K562 (cell line): Measurements from ENCODE around the gene MEF2D. TPM values are rescaled to one million over a fixed set of nuclear protein-coding genes. Genes with fewer than 3 reads are reported as not detected.

ENCODE experiments used
- ATAC-seq: fragments of 200-7000 bp; cut with Tn5 transposase; 3 replicates; pipeline ENCODE4 v1.9.1; 2020; ENCODE audit warnings: moderate library complexity
- BruUV-seq: library from RNA; stranded (reverse); fragments of 400-500 nt; replicated peaks from 2 replicates; lab custom pipeline; 2021; lab: Mats Ljungman, UMichigan
- CTCF ChIA-PET: fragments of 300-600 bp; formaldehyde crosslinking; extraction: SDS; loops from one replicate; lab custom pipeline; 2021; ENCODE audit warnings: low intra/inter-chr PET ratio; lab: Yijun Ruan, JAX
- POLR2A ChIA-PET: fragments of 300-600, 350-650 bp; sonication (Branson Sonifier 250); formaldehyde crosslinking; extraction: SDS; loops from one replicate; lab custom pipeline; 2021; ENCODE audit warnings: antibody characterized with exemption, inconsistent platforms; lab: Yijun Ruan, JAX
- DNase-seq, 4 experiments: peaks; one replicate each; pipeline versions ENCODE4 v3.0.0 to v3.0.0-alpha.2; 2011 to 2018; ENCODE audit warnings: low spot score in 3 of 4, mixed read lengths in 3 of 4; ENCODE audit errors: extremely low read depth in 1 of 4
- FAIRE-seq: peaks from 2 replicates; lab custom pipeline; 2011; peaks lifted over from hg19 to GRCh38; lab: Jason Lieb, UNC
- H2AFZ ChIP-seq: 2 replicates; pipeline ENCODE4 v1.6.0; 2011; ENCODE audit warnings: low read depth, low read length, control low read depth, inconsistent platforms
- H3K27ac ChIP-seq: fragments of 200-600 bp; 3 replicates; pipeline ENCODE4 v1.8.0; 2011; ENCODE audit warnings: low read depth, mild to moderate bottlenecking, control low read depth, inconsistent platforms, low read length, moderate library complexity, mixed read lengths; ENCODE audit errors: extremely low read depth
- H3K27me3 ChIP-seq, 2 experiments: fragments of 300-600 bp in 1 of 2; 2 replicates in 1 of 2; 3 replicates in 1 of 2; pipeline versions ENCODE4 v1.6.0 to v1.8.0; 2011; ENCODE audit warnings: inconsistent platforms in 2 of 2, low read length in 2 of 2, mild to moderate bottlenecking in 1 of 2, mixed read lengths in 1 of 2, moderate library complexity in 1 of 2; ENCODE audit not compliant: control insufficient read depth in 2 of 2, insufficient read depth in 2 of 2
- H3K36me3 ChIP-seq: fragments of 300-600 bp; 3 replicates; pipeline ENCODE4 v1.8.0; 2011; ENCODE audit warnings: mild to moderate bottlenecking, low read length, inconsistent platforms; ENCODE audit not compliant: control insufficient read depth, insufficient read depth
- H3K4me1 ChIP-seq, 2 experiments: fragments of 200-600 bp in 1 of 2; replicated peaks in 1 of 2; 2 replicates in 1 of 2; 3 replicates in 1 of 2; pipeline versions ENCODE4 v1.5.1 to v1.8.0; 2011; ENCODE audit warnings: inconsistent platforms in 2 of 2, low read length in 2 of 2, mild to moderate bottlenecking in 1 of 2, mixed read lengths in 1 of 2, moderate library complexity in 1 of 2; ENCODE audit not compliant: control insufficient read depth in 2 of 2, insufficient read depth in 2 of 2
- H3K4me2 ChIP-seq: 2 replicates; pipeline ENCODE4 v1.6.1; 2011; ENCODE audit warnings: low read length, control low read depth, inconsistent platforms, mixed read lengths; ENCODE audit not compliant: insufficient read depth
- H3K4me3 ChIP-seq: fragments of 200-600 bp; sonication (generic), shearing (Covaris generic); 2 replicates; pipeline ENCODE4 v1.5.1; 2016; ENCODE audit warnings: control low read depth, inconsistent platforms
- H3K79me2 ChIP-seq: fragments of 200-600 bp; 3 replicates; pipeline ENCODE4 v1.8.0; 2011; ENCODE audit warnings: low read length, inconsistent platforms; ENCODE audit not compliant: control insufficient read depth, insufficient read depth
- H3K9ac ChIP-seq, 2 experiments: 2 replicates each; pipeline versions ENCODE4 v1.6.0 to v1.6.1; 2011; ENCODE audit warnings: low read depth in 2 of 2, low read length in 2 of 2, control low read depth in 1 of 2, inconsistent platforms in 1 of 2, mild to moderate bottlenecking in 1 of 2, mixed read lengths in 1 of 2; ENCODE audit not compliant: insufficient read depth in 1 of 2
- H3K9me1 ChIP-seq: one replicate; pipeline ENCODE4 v1.6.0; 2011; ENCODE audit warnings: inconsistent platforms, mild to moderate bottlenecking, low read length, moderate library complexity; ENCODE audit not compliant: control insufficient read depth, insufficient read depth
- H3K9me3 ChIP-seq: replicated peaks from 2 replicates; pipeline ENCODE4 v1.5.1; 2011; ENCODE audit warnings: low read depth, low read length, inconsistent platforms; ENCODE audit not compliant: control insufficient read depth, insufficient read depth
- H4K20me1 ChIP-seq: replicated peaks from 2 replicates; pipeline ENCODE4 v1.6.1; 2011; ENCODE audit warnings: low read length, inconsistent platforms, mixed read lengths; ENCODE audit not compliant: control insufficient read depth, insufficient read depth
- BACH1 ChIP-seq: fragments of 200-800 bp; sonication (Bioruptor generic); IDR thresholded peaks from 2 replicates; pipeline ENCODE4 v1.6.1; 2016; ENCODE audit warnings: missing genetic modification characterization, missing compliant biosample characterization
- CEBPG ChIP-seq, 3 experiments: fragments of 200-800 bp in 1 of 3; sonication (Bioruptor generic) in 1 of 3; sonication (generic) in 1 of 3; formaldehyde crosslinking in 1 of 3; IDR thresholded peaks in 2 of 3; conservative IDR thresholded peaks in 1 of 3; 2 replicates each; pipeline versions ENCODE4 v1.6.1 to v1.8.0; 2016 to 2022; ENCODE audit warnings: missing compliant biosample characterization in 2 of 3, missing genetic modification characterization in 2 of 3, mild to moderate bottlenecking in 1 of 3, missing genetic modification reagents in 1 of 3
- DDX20 ChIP-seq: fragments of 450-650 bp; IDR thresholded peaks from 2 replicates; pipeline ENCODE4 v1.6.1; 2016; ENCODE audit warnings: missing genetic modification characterization, low read depth, mild to moderate bottlenecking, missing compliant biosample characterization, moderate library complexity
- GABPB2 ChIP-seq: fragments of 250-450 bp; sonication (Bioruptor Pico); conservative IDR thresholded peaks from 2 replicates; pipeline ENCODE4 v1.5.1; 2021; ENCODE audit warnings: mild to moderate bottlenecking
- HNRNPL ChIP-seq: fragments of 200-400 bp; formaldehyde crosslinking; IDR thresholded peaks from 2 replicates; pipeline ENCODE4 v1.6.1; 2017; ENCODE audit warnings: low read depth, mild to moderate bottlenecking, low read length
- MXI1 ChIP-seq: IDR thresholded peaks from 2 replicates; pipeline ENCODE4 v1.6.1; 2011; ENCODE audit warnings: low read depth, mild to moderate bottlenecking, improper control_type of control experiment, low read length
- PCBP1 ChIP-seq: fragments of 200-400 bp; formaldehyde crosslinking; IDR thresholded peaks from 2 replicates; pipeline ENCODE4 v1.6.1; 2018; ENCODE audit warnings: mild to moderate bottlenecking, low read depth, low read length; ENCODE audit not compliant: poor library complexity, severe bottlenecking
- RBM25 ChIP-seq: fragments of 200-400 bp; formaldehyde crosslinking; IDR thresholded peaks from 2 replicates; pipeline ENCODE4 v1.6.1; 2018; ENCODE audit warnings: low read length, low read depth, moderate library complexity; ENCODE audit not compliant: severe bottlenecking
- TFE3 ChIP-seq: fragments of 450-650 bp; formaldehyde crosslinking; IDR thresholded peaks from 2 replicates; pipeline ENCODE4 v1.4.0; 2020; ENCODE audit warnings: mild to moderate bottlenecking, mixed read lengths
- ZBTB7A ChIP-seq: IDR thresholded peaks from 2 replicates; pipeline ENCODE4 v1.6.1; 2011; ENCODE audit warnings: low read depth, mild to moderate bottlenecking, low read length, moderate library complexity, borderline replicate concordance; ENCODE audit not compliant: control insufficient read depth
- ZFP36 ChIP-seq: fragments of 150-350 bp; IDR thresholded peaks from 2 replicates; pipeline ENCODE4 v1.6.1; 2018; ENCODE audit warnings: low read length, low read depth; ENCODE audit not compliant: partially characterized antibody
- ZNF280A ChIP-seq: fragments of 450-650 bp; IDR thresholded peaks from 2 replicates; pipeline ENCODE4 v1.6.1; 2018; ENCODE audit warnings: mild to moderate bottlenecking, low read depth; ENCODE audit not compliant: partially characterized antibody
- ZNF584 ChIP-seq: fragments of 200-800 bp; sonication (Bioruptor generic); IDR thresholded peaks from 2 replicates; pipeline ENCODE4 v1.6.1; 2016; ENCODE audit warnings: low read depth, mild to moderate bottlenecking, missing genetic modification characterization, missing compliant biosample characterization
- ZNF77 ChIP-seq: fragments of 250-450 bp; sonication (Bioruptor Pico); IDR thresholded peaks from 2 replicates; pipeline ENCODE4 v1.5.0; 2020
- WGBS: fragments of 100-300 bp; shearing (Covaris generic); methylation state at CpG from one replicate; pipeline ENCODE4 v1.1.6; 2016; ENCODE audit warnings: low coverage, mixed read lengths; ENCODE audit not compliant: insufficient coverage; ENCODE audit errors: missing lambda C conversion rate; 5-methylcytosine and 5-hydroxymethylcytosine counted together
- in situ Hi-C: fragments of 300-500 bp; cut with MboI; formaldehyde crosslinking; loops from 4 replicates; pipeline ENCODE4 v1.15.0; 2018; ENCODE audit warnings: inconsistent platforms, mixed read lengths
- intact Hi-C: fragments of 100-400 bp; cut with micrococcal nuclease; formaldehyde crosslinking; loops from 2 replicates; pipeline ENCODE4 v1.14.2; 2022
- polyA plus RNA-seq, 8 experiments: library from polyadenylated mRNA; depleted of rRNA in 4 of 8; stranded (reverse) in 5 of 8; unstranded in 3 of 8; fragments of >200 nt; fragmentation: Nextera tagmentation in 2 of 8; fragmentation: Illumina TruSeq in 1 of 8; extraction: Ambion mirVana in 2 of 8; extraction: Trizol in 1 of 8; gene quantifications; 2 replicates each; pipeline versions ENCODE4 v1.2.1 to v1.2.3, GENCODE V29; 2011 to 2014; ENCODE audit warnings: inconsistent platforms in 1 of 8, missing spikeins in 1 of 8
- total RNA-seq, 7 experiments: library from RNA; depleted of rRNA in 6 of 7; stranded (reverse); fragments of >200 nt in 6 of 7; fragmentation: Illumina TruSeq in 2 of 7; extraction: Trizol in 2 of 7; gene quantifications; 2 replicates each; pipeline versions ENCODE4 v1.2.1 to v1.2.3, GENCODE V29; 2011 to 2021; ENCODE audit warnings: low replicate concordance in 1 of 7
- TF ChIP-seq, protein P1 (sequence below): fragments of 150-350 bp; conservative IDR thresholded peaks from 2 replicates; pipeline ENCODE4 v1.6.1; 2014; ENCODE audit warnings: low read length

MEF2D gene
- total and polyA plus RNA-seq, 9 of the 15 experiments (the other 6 are each of a cell fraction or from before 2014, with no cell fraction given), result 0.10 to 19.5 (median 2.6) TPM

- no peak for ATAC-seq
- WGBS, result 96% methylated on average over 11 of the region's 12 CpGs
- Histone ChIP-seq H2AFZ (no peak overlapping the region), H3K36me3 (peaks cover 67% of the 10 kb centered on the region; the same call in 2 of the 3 replicates), H3K4me3 (no peak overlapping the region), H3K27ac (no peak overlapping the region), H3K9ac (no peak overlapping the region), H3K4me2 (no peak overlapping the region), H3K27me3 (no peaks in the 10 kb centered on the region), H3K79me2 (no peaks in the 10 kb centered on the region), H3K4me1 (0 out of 5 replicates have a peak, but pooled peaks cover 0 to 3% of the 10 kb centered on the region in 2 experiments), H4K20me1 (no peaks in the 10 kb centered on the region; the same call in 1 of the 2 replicates), H3K9me1 (no peaks in the 10 kb centered on the region), H3K9me3 (no peaks in the 10 kb centered on the region)
- no peak for FAIRE-seq
- no peak for DNase-seq
- no TSS peak for BruUV-seq
- intact Hi-C loops (no loop called here), in situ Hi-C loops (no loop called here)
- ChIA-PET CTCF (no interaction called here), POLR2A (interaction anchor here (1.8 kb wide), 1 partner anchor 10 kb away, joined by 10 read pairs; no protein-coding TSS in a partner anchor)
- TF ChIP-seq MXI1, result no peak
- TF ChIP-seq BACH1 (tag), result no peak
- no peak for TF ChIP-seq ZNF77 (CRISPR knock-in tag)
- TF ChIP-seq RBM25, result peak; percentile 13
- TF ChIP-seq DDX20 (tag), result no peak
- no peak for TF ChIP-seq ZNF280A
- TF ChIP-seq GABPB2, result no peak
- no peak for TF ChIP-seq PCBP1
- no peak for TF ChIP-seq ZNF584 (CRISPR knock-in tag)
- no peak for TF ChIP-seq CEBPG (CRISPR knock-in tag; IDR thresholded peaks at IDR 0.05)
- TF ChIP-seq CEBPG (tag; conservative IDR thresholded peaks at IDR 0.05 in 1 of 2, IDR thresholded peaks at IDR 0.05 in 1 of 2), result no peak
- TF ChIP-seq ZFP36, result peak; percentile 54
- TF ChIP-seq, protein P1, sequence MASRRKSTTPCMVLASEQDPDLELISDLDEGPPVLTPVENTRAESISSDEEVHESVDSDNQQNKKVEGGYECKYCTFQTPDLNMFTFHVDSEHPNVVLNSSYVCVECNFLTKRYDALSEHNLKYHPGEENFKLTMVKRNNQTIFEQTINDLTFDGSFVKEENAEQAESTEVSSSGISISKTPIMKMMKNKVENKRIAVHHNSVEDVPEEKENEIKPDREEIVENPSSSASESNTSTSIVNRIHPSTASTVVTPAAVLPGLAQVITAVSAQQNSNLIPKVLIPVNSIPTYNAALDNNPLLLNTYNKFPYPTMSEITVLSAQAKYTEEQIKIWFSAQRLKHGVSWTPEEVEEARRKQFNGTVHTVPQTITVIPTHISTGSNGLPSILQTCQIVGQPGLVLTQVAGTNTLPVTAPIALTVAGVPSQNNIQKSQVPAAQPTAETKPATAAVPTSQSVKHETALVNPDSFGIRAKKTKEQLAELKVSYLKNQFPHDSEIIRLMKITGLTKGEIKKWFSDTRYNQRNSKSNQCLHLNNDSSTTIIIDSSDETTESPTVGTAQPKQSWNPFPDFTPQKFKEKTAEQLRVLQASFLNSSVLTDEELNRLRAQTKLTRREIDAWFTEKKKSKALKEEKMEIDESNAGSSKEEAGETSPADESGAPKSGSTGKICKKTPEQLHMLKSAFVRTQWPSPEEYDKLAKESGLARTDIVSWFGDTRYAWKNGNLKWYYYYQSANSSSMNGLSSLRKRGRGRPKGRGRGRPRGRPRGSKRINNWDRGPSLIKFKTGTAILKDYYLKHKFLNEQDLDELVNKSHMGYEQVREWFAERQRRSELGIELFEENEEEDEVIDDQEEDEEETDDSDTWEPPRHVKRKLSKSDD, result no peak
- no peak for TF ChIP-seq ZBTB7A
- no peak for TF ChIP-seq HNRNPL
- no peak for TF ChIP-seq TFE3
Observed at GRCh38 chr1:156534424-156535060, 34.0 kb upstream of the MEF2D start.
